HG03108 (cell line): ENCODE results near the gene MRPL11.
A peak's percentile ranks its signal among the peaks of the same experiment; 100 is the strongest.

Experiments used
- ATAC-seq: cut with Tn5 transposase; IDR thresholded peaks from one replicate; pipeline ENCODE4 v1.9.1; 2021; ENCODE audit warnings: moderate library complexity; ENCODE audit not compliant: unreplicated experiment

Gene MRPL11

DNA sequence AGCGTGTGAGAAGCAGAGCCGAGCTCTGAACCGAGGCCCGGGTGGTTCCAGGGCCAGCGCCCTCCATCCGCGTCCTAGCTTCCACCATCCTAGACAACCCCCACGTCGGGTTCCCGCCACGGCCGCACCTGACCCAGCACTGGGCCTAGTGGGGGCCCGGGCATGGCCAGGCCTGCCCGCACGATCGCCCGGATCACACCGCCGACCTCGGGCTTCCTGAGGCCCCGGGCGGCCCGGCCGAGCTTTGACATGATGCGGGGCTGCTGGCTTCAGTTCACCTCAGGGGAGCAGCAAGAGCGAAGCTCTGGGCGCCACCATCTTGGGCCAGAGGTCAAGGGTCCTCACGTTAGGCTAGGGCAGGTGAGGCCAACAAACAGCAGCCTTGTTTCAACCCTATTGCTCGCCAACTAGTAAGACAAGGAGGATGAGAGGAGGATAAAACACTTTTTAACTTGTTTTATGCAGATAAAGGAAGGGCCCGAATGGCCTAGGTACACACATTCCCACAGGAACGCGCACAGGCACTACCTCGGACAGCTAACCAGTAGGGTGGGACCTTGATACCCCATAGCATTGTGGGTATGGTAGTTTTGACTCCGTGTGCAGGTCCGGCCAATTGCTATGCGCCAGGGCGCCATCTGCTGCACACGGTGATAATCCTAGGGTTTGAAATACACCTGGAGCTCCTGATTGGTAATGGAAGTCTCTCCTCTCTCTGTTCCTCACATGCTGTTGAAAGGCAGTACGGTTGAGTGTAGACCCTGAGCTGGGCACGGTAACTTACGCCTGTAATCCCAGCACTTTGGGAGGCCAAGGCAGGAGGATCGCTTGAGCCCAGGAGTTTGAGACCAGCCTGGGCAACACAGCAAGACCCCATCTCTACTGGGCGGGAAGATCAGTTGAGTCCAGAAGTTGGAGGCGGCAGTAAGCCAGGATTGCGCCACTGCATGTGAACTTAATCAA lies at the start of gene MRPL11:
MRPL11 (minus strand) TSS at position 345 of the 963 bp plus-strand sequence; CDS start at position 251, 94 bp downstream.
- ATAC-seq, result peak; percentile 86

DNA sequence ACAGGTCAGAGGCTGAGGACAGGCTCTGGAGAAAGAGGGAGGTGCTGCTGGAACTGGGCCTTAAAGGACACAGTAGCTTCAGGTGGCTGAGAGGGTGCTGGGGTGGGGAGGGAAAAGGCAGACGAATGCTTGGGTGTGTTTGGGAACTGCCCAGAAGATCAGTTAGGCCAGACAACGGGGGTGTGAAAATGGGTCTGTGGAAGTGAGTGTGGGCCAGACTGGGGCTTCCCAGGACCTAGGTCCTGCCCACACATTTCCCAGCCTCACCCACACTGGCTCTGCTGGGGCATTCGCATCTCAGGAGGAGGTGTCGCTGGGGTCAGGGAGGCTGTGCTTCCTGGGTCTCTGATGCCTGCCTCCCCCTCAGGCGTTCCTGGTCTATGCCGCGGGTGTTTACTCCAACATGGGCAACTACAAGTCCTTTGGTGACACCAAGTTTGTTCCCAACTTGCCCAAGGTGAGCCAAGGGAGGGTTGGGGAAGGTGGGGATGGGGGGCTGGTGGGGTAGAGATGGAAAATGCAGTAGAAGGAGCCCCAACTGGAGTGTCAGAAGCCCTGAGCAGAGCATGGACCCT lies 46.2 kb upstream of the MRPL11 start:
- no peak for ATAC-seq

DNA sequence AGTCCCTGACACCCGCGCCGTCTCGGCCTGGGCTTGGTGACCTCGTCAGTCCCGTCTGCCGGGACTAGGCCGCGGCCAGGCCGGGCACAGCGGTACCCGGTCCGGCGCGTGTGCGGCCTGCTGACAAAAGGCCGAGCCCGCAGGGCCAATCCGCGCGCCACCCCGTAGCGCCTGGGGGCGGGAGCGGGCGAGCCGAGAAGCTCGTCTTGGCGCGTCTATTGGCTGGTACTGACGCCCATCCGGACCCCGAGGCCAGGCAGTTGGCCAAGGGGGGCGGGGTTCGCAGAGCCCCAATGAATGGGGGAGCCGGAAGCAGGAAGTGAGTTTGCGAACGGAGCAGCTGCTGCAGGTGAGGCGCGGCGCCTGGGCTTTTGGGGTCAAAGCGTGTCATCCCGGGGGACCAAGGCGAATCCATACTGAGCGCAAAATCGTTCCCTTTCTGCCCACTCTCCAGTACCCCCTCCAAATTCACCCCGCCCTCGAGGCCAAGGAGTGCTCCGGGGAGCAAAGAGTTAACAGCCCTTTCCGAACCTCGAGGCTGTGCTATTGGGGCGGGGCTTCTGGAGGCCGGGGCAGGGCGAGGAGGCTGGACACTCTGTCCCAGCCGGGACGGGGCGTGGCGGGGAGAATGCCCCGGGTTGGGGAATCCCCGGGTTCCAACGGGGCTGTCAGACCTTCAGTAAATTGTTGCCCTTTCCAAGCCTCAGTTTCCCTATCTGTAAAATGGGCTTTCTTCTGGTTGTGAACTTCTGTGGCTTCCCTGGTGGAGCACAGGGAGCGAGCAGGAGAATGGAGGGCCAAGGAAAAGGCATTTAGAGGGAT lies 41.7 kb upstream of the MRPL11 start, which contains the start of gene DPP3:
DPP3 (plus strand) TSS at position 318 of the 822 bp plus-strand sequence. CDS start 1,767 bp downstream, outside the sequence.
- peak; percentile 85 for ATAC-seq

DNA sequence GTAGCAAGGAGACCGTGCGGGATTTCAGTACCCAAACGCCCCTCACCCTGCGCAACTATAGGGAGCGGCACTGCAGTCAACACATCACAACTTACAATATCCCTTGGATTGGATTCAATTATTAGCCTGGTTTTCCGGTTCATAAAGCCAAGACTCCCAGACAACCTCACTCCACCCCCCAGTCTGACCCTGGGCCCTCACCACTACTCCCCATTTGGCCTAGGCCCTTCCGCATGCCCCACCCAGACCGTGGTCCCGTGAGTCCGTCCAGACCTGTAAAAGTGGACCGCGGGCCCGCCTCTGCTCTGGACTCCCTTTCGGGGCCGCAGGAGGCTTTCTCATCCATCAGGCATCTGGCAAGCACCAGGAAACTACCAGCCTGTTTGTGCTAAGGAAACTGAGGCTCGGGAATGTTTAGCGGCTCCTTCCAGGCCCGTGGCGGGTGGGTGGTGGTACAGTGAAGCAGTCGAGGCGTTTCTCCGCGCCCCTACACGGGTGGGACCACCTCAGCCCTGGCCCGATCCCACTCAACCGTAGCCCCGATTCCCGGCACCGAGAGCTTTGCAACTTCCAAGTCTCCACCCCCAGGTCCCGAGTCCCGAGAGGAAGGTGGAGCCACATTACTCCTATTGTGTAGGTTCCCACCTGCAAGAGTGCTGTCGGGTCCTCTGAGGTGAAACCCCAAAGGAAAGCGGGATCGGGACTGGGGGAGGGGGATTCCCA lies 40.9 kb upstream of the MRPL11 start:
- ATAC-seq, result no peak

DNA sequence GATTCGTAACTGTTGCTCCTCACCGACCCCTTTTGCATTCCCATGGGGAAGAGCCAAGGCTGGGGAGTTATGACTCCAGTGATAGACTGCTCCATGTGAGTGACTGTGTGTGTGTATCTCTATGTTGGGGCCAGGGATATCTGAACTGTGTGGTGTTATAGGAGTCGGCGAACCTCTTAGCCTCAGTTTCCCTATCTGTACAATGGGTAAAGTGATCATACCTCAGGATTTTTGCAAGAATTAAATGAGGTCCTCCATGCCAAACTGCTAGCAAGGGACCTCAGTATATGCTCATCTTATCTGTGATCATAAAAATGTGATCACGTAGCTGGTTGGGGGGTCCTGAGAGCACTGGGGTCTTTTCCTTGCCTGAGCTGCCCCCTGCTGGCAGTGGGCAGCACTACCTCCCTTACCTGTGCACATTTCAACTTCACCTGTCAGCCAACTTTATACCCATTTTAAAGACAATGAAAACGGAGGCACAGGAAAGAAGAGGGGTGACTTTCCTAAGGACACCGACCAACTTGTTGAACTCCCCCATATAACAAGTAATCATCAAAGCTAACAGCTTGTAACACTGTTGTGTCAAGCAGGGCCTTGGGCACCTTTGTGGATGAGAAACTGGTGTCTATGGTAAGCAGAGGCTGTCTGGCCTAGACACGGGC lies 40.2 kb upstream of the MRPL11 start:
- no peak for ATAC-seq

DNA sequence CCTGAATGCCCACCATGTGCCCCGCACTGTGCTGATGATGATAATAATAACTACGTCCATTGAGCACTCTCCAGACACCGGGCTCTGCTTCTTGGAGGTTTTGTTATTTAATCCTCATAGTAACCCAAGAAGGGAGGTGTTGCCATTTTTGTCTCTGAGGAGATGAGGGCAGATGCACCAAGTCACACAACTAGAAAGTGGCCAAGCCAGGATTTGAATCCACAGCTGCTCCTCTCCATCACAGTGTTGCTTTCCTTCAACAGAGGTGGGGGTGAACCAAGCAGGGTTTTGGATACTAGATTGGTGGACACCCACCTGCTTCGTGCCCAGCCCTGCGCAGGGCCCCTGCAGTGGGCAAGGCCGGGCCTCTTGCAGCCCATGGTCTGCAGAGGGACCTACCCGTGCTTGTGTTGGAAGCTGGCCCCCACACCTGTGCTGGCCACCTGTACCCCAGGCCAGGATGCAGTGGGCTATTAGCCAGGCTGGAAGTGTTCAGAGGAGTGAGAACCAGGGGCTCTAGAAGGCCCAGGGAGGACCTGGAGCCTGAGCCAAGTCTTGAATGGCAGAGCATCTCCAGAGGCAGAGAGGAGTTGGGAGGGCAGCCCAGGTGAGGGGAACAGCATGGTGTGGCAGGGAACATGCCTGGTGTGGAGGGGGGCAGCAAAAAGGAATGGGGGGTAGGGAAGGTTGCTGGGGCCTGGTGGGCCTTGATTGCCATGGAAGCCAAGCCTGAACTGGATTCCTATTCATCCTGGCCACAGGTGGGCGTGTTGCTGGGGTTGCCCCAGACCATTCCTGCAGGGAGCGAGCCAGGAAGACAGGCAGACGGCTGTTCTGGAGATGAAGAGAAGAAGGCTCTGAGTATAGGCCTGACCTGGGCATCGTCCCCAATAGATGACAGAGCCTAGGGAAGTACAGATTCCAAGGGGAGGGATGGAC lies 38.9 kb upstream of the MRPL11 start:
- ATAC-seq, result no peak

DNA sequence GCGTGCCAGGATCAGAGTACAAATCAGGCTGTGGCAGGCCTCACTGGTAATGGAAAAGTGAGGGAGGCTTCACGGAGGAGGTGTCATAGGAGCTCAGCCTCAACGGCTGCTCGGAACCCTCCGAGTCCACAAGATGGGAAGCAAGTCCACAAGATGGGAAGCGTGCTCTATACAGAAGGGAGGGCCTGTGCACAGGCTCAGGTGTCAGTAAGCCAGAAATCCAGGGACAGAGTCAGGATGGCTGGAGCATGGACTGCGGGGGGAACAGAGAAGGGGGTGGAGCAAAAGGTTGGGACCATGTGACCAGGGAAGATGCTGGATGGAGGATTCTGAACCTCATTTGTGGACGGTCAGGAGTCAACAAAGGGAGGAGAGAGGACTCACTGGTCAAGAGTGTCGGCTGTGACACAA lies 38.2 kb upstream of the MRPL11 start:
- ATAC-seq, result no peak

DNA sequence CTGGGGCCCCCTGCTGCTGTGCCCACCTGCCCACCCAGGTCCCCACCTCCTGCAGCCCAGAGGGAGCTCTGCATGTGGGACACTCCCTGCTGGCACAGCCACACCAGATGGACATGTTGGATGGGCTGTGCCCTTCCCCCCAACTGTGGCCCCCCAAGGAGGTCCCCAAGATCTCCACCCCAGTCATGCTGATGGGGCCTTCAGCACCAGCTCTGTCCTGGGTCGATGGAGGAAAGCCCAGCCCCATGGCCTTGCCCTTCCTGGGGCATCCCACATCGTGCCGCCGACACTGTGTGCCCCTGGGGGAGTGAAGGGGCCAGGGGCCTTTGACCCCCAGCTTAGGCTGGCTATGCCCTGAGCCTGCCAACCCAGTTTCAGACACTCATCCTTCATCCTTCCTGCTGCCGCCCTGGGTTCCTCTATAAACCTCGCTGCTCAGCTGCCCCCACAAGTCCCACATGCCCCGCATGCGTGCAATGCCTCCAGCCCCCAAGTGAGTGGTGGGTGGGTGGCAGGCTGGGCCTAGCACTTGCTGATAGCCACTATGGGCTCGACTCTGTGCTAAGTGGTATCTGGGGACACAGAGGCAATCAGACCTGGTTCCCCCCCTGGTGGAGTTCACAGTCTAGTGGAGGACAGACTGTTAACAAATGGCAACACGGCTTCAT lies 37.7 kb upstream of the MRPL11 start:
- no peak for ATAC-seq

DNA sequence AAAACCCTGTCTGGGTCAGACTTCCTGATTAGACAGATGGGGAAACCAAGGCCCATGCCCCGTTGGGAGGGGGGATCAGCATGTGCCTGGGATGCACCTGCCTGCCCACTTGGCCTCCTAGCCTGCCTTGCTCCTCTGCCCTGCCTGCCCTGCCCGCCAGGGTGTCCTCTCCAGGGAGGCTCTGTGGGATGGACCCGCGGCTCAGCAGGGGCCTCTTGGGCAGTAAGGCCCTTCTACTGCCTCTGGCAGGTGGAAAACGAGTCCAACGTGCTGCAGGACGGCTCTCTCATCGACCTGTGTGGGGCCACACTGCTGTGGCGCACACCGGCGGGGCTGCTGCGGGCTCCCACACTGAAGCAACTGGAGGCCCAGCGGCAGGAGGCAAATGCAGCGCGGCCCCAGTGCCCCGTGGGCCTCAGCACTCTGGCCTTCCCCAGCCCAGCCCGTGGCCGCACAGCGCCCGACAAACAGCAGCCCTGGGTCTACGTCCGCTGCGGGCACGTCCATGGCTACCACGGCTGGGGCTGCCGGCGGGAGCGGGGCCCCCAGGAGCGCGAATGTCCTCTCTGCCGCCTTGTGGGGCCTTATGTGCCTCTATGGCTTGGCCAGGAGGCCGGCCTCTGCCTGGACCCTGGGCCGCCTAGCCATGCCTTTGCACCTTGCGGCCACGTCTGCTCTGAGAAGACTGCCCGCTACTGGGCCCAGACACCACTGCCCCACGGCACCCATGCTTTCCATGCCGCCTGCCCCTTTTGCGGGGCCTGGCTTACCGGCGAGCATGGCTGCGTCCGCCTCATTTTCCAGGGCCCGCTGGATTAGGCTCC lies 36.9 kb upstream of the MRPL11 start:
- no peak for ATAC-seq

DNA sequence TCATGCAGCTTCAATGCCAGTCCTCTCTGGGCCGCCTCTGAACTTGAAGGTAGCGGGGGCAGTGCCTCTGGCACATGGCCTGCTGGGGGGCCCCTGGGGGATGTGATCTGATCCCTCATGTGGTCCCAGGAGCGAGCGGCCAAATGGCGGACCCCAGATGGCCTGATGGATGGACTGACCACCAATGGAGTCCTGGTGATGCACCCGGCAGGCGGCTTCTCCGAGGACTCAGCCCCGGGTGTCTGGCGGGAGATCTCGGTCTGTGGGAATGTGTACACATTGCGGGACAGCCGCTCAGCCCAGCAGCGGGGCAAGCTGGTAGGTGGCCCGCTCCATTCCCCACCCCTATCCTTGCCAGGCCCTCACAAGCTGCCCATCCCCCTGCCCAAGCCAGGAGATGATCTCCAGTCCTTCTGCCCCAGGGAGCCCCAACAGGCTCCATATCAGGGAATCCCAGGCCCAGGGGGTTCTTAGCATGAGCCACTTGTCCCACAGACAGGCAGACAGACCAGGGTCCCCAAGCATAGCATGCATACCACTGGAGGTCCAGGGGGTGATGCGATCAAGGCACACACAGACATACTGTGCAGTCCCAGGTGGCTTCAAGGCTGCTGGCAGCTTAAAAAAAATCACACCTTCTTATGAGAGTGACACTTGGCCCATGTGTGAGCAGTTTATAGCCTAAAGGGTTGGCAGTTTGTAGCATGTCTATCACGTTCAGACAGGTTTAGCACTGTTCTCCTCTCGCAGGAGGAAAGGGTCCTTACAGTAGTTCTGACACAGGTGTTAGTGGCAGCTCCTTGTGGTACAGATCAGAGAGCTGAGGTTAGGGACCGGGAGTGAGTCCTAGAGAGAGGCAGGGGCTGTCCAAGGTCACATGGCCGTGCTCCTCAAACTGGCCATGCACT lies 35.2 kb upstream of the MRPL11 start:
- no peak for ATAC-seq

DNA sequence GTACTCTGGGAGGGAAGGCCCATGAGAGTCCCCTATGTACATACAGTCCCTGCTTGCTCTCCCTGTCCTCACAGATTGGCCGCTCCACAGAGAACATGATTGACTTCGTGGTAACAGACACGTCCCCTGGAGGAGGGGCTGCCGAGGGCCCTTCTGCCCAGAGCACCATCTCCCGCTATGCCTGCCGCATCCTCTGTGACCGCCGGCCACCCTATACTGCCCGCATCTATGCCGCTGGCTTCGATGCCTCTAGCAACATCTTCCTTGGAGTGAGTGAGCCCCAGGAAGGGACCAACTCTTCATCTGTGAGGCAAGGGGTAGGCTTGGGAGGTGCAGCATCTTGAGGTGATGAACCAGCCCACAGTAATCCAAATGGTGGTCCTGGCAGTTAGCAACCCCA lies 34.5 kb upstream of the MRPL11 start:
- no peak for ATAC-seq

DNA sequence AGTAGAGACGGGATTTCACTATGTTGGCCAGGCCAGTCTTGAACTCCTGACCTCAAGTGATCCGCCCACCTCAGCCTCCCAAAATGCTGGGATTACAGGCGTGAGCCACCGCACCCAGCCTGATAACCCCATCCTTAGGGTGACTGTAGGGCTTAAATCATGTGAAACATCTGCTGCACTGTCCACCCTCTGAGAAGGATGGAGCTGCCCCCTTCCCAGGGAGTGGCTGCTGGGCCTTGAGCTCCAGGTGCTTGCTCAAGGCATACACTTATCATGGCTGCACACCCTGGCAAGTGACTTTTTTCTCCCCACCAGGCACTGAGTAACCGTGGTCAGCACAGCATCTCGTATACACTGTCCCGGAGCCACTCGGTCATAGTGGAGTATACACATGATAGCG lies 33.4 kb upstream of the MRPL11 start:
- ATAC-seq, result no peak

DNA sequence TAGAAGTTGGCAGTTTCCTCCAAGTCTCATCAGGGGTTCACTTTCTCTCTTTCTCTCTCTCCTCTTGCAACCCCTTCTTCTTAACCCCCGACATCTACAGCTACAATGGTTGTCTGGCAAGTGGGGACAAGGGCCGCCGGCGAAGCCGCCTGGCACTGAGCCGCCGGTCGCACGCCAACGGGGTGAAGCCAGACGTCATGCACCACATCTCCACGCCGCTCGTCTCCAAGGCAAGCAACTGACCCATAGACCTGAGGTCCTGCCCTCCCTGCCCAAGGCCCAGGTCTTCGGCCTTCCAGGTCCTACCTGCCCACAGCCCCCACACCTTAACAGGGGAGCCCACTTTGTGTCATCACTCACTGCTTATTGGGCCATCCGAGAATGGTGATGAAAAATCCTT lies 32.5 kb upstream of the MRPL11 start:
- no peak for ATAC-seq

DNA sequence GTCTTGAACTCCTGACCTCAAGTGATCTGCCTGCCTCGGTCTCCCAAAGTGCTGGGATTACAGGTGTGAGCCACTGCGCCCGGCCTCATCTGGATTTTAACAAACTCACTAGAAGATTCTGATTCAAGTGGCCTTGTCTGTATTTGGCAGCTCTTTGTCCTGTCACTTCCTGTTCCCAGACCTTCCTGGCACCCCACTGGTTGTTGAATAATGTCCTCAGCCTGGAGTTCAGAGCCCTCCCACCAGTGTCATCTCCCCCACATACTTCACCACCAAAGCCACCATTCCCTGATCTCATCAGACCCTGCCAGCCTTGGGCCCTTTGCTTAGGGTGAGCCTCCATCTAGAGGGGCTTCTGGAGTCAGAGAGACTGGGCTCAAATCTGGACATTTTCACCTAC lies 31.4 kb upstream of the MRPL11 start:
- ATAC-seq, result no peak

DNA sequence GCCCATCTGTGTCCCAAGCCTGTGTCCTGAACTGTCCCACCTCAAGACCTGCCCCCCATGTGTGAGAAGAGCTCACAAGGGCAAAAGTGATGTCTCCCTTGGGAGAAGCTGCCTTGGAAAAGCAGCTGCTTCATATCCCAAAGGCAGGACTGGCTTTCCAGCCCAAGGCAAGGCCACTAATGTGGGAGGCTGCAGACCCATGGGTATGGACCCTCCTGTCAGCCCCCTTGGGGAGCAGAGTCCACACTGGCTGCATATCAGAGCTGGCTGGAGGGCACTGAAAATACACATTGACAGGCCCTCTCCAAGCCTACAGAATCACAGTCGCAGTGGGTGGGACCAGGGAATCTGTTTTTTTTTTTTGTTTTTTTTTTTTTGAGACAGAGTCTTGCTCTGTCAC lies 30.8 kb upstream of the MRPL11 start:
- no peak for ATAC-seq

DNA sequence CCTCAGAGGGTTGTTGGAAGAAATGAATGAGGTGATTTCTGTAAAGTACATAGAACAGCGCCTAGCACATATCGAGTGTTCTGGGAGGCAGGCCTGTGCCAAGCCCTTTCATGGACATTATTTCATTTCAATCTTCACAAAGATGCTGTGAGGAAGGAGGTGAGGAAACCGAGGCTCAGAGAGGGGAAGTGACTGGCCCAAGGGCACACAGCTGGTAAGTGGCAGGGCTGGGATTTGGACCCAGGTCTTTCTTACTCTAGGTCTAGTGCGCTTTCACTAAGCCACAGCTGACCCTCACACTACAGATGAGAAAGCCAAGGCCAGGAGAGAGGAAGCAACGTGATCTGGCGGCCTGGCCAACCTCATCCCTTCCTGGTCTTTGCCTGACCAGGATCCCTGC lies 30.0 kb upstream of the MRPL11 start:
- no peak for ATAC-seq

DNA sequence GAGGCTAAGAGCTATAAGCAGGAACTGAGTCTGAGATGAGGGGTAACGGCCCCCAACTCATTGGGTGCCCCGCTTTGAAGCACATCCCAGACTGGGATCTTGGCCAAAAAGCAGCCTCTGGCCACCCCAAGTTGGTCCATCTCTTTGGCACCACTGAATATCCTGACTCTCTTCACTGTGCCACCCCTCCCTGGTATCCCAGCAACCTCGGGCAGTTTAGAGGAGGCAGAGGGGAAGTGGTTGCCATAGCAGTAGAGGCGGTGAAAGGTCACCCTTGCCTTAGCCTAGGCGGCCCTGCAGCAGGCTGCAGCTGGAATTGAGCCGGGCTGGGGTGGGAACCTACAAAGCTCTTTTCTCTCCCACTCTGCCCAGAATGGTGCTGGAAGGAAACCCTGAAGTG lies 29.1 kb upstream of the MRPL11 start:
- ATAC-seq, result no peak
